HCT116 (cell line): Measurements from ENCODE around the gene C11orf68. TPM values are rescaled to one million over a fixed set of nuclear protein-coding genes. Genes with fewer than 3 reads are reported as not detected.

Experiments used
- ATAC-seq: fragments of 200-7000 bp; cut with Tn5 transposase; 2 replicates; pipeline ENCODE4 v1.9.1; 2020; ENCODE audit warnings: mild to moderate bottlenecking, moderate library complexity
- BruUV-seq: library from RNA; stranded (reverse); fragments of 400-500 nt; replicated peaks from 2 replicates; lab custom pipeline; 2021; lab: Mats Ljungman, UMichigan
- CTCF ChIA-PET: fragments of 300-600 bp; sonication (Branson Sonifier 250); formaldehyde crosslinking; loops from one replicate; lab custom pipeline; 2021; ENCODE audit warnings: antibody characterized with exemption; lab: Charles Lee
- POLR2A ChIA-PET: fragments of 300-600, 350-600 bp; sonication (Branson Sonifier 250); formaldehyde crosslinking; loops from one replicate; lab custom pipeline; 2021; ENCODE audit warnings: antibody characterized with exemption; lab: Charles Lee
- RAD21 ChIA-PET, 2 experiments: fragments of 300-600 bp; sonication (Branson Sonifier 250); formaldehyde crosslinking; loops; one replicate each; lab custom pipeline; 2023; ENCODE audit warnings: low total read pairs in 2 of 2; ENCODE audit not compliant: uncharacterized antibody in 2 of 2, unreplicated experiment in 2 of 2, low non-redundant PET in 1 of 2; lab: Charles Lee
- DNase-seq: peaks from one replicate; pipeline ENCODE4 v3.0.0-alpha.2; 2010; ENCODE audit warnings: low read depth, low spot score
- H2AFZ ChIP-seq: fragments of 200-600 bp; shearing (Covaris generic), sonication (generic); 2 replicates; pipeline ENCODE4 v1.6.1; 2017; ENCODE audit warnings: low read depth, mixed run types, mixed read lengths, antibody characterized with exemption, low read length; ENCODE audit not compliant: poor library complexity, severe bottlenecking
- H3K27ac ChIP-seq: 2 replicates; pipeline ENCODE4 v1.5.1; 2012; ENCODE audit warnings: low read depth, low read length
- H3K27me3 ChIP-seq: fragments of 200-600 bp; sonication (generic); 2 replicates; pipeline ENCODE4 v1.6.1; 2016; ENCODE audit warnings: mixed run types, low read length, mixed read lengths; ENCODE audit not compliant: insufficient read depth
- H3K36me3 ChIP-seq, 2 experiments: fragments of 200-500 bp in 1 of 2; fragments of 200-600 bp in 1 of 2; sonication (Bioruptor generic) in 1 of 2; sonication (generic) in 1 of 2; 2 replicates each; pipeline versions ENCODE4 v1.5.1 to v1.6.1; 2014 to 2016; ENCODE audit warnings: low read length in 2 of 2, inconsistent platforms in 1 of 2, mixed read lengths in 1 of 2, mixed run types in 1 of 2; ENCODE audit not compliant: insufficient read depth in 2 of 2, control insufficient read depth in 1 of 2
- H3K4me1 ChIP-seq, 2 experiments: fragments of 200-600 bp in 1 of 2; sonication (generic) in 1 of 2; 2 replicates each; pipeline versions ENCODE4 v1.5.1 to v1.6.1; 2012 to 2017; ENCODE audit warnings: low read length in 2 of 2, inconsistent platforms in 1 of 2, mild to moderate bottlenecking in 1 of 2, mixed read lengths in 1 of 2, mixed run types in 1 of 2, moderate library complexity in 1 of 2; ENCODE audit not compliant: insufficient read depth in 2 of 2, control insufficient read depth in 1 of 2
- H3K4me2 ChIP-seq: fragments of 200-600 bp; sonication (generic); 2 replicates; pipeline ENCODE4 v1.6.1; 2017; ENCODE audit warnings: mixed run types, low read length, mixed read lengths
- H3K4me3 ChIP-seq, 2 experiments: fragments of 200-600 bp in 1 of 2; sonication (generic) in 1 of 2; replicated peaks in 1 of 2; 2 replicates each; pipeline ENCODE4 v1.5.1; 2011 to 2016; ENCODE audit warnings: low read length in 2 of 2, control low read depth in 1 of 2, low read depth in 1 of 2, mild to moderate bottlenecking in 1 of 2, mixed read lengths in 1 of 2, mixed run types in 1 of 2
- H3K79me2 ChIP-seq: fragments of 200-600 bp; sonication (generic); 2 replicates; pipeline ENCODE4 v1.6.1; 2017; ENCODE audit warnings: mild to moderate bottlenecking, mixed run types, low read length, moderate library complexity, mixed read lengths; ENCODE audit not compliant: insufficient read depth
- H3K9ac ChIP-seq: fragments of 200-600 bp; sonication (generic); 2 replicates; pipeline ENCODE4 v1.6.1; 2016; ENCODE audit warnings: low read length, mixed read lengths
- H3K9me2 ChIP-seq: fragments of 200-600 bp; sonication (generic), shearing (Covaris generic); 2 replicates; pipeline ENCODE4 v1.6.1; 2017; ENCODE audit warnings: mixed run types, mild to moderate bottlenecking, moderate library complexity; ENCODE audit not compliant: insufficient read depth
- H3K9me3 ChIP-seq, 2 experiments: fragments of 200-500 bp in 1 of 2; fragments of 200-600 bp in 1 of 2; sonication (Bioruptor generic) in 1 of 2; sonication (generic) in 1 of 2; 2 replicates each; pipeline ENCODE4 v1.6.1; 2014 to 2017; ENCODE audit warnings: low read length in 2 of 2, mixed read lengths in 2 of 2, inconsistent platforms in 1 of 2, low read depth in 1 of 2, mild to moderate bottlenecking in 1 of 2, mixed run types in 1 of 2, moderate library complexity in 1 of 2; ENCODE audit not compliant: control insufficient read depth in 1 of 2, insufficient read depth in 1 of 2
- H4K20me1 ChIP-seq: fragments of 200-600 bp; sonication (generic), shearing (Covaris generic); 2 replicates; pipeline ENCODE4 v1.6.1; 2017; ENCODE audit warnings: mixed run types, mild to moderate bottlenecking, moderate library complexity; ENCODE audit not compliant: insufficient read depth
- CEBPB ChIP-seq: IDR thresholded peaks from 2 replicates; pipeline ENCODE4 v1.6.1; 2012; ENCODE audit warnings: low read depth
- ELF1 ChIP-seq: IDR thresholded peaks from 2 replicates; pipeline ENCODE4 v1.6.1; 2012; ENCODE audit warnings: low read depth, borderline replicate concordance
- FOSL1 ChIP-seq: IDR thresholded peaks from 2 replicates; pipeline ENCODE4 v1.6.1; 2012; ENCODE audit warnings: low read depth
- MAX ChIP-seq: IDR thresholded peaks from 2 replicates; pipeline ENCODE4 v1.6.1; 2012
- POLR2A ChIP-seq: IDR thresholded peaks from 2 replicates; pipeline ENCODE4 v1.7.0; 2011; ENCODE audit warnings: borderline replicate concordance; ENCODE audit not compliant: insufficient read depth, insufficient read length; ENCODE audit errors: extremely low read depth
- POLR2AphosphoS5 ChIP-seq: IDR thresholded peaks from 2 replicates; pipeline ENCODE4 v1.6.1; 2011; ENCODE audit warnings: mild to moderate bottlenecking, low read depth, low read length, moderate library complexity
- REST ChIP-seq: IDR thresholded peaks from 2 replicates; pipeline ENCODE4 v1.6.1; 2012; ENCODE audit warnings: low read depth
- SRF ChIP-seq: IDR thresholded peaks from 2 replicates; pipeline ENCODE4 v1.6.1; 2012; ENCODE audit warnings: low read depth
- YY1 ChIP-seq: IDR thresholded peaks from 2 replicates; pipeline ENCODE4 v1.6.1; 2011; ENCODE audit warnings: low read length, low read depth, moderate library complexity, mild to moderate bottlenecking; ENCODE audit not compliant: insufficient replicate concordance; ENCODE audit errors: extremely low read depth
- intact Hi-C: fragments of 100-400 bp; cut with micrococcal nuclease; formaldehyde crosslinking; loops from 2 replicates; pipeline ENCODE4 v1.10.0; 2022
- total RNA-seq: library from RNA; stranded (reverse); gene quantifications from one replicate; pipeline ENCODE4 v1.2.1, GENCODE V29; 2021; ENCODE audit not compliant: unreplicated experiment
- TF ChIP-seq, protein P1 (sequence below): IDR thresholded peaks from 2 replicates; pipeline ENCODE4 v1.6.1; 2012

Gene C11orf68
- total RNA-seq, 1 experiment from 2014 or later, result 49.8 TPM

- TF ChIP-seq FOSL1 (no peak), POLR2A (no peak), POLR2AphosphoS5 (no peak), ELF1 (no peak), YY1 (no peak)
- TF ChIP-seq, protein P1, sequence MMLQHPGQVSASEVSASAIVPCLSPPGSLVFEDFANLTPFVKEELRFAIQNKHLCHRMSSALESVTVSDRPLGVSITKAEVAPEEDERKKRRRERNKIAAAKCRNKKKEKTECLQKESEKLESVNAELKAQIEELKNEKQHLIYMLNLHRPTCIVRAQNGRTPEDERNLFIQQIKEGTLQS, result no peak
- no TSS peak for BruUV-seq
- peaks cover 6 to 10% of the 10 kb centered on the region in 2 experiments; a peak in 3 of 4 replicates for H3K4me1 ChIP-seq
- intact Hi-C loops, result no loop called here
- ATAC-seq (no peak), DNase-seq (no peak)
- H2AFZ ChIP-seq, result no peak overlapping the region
- ChIA-PET RAD21 (interaction anchor here in 1 of 2 experiments (0.5 kb wide), 1 partner anchor 51 kb away, joined by 3 read pairs; no protein-coding TSS in a partner anchor), POLR2A (interaction anchor here (1.1 to 4.8 kb wide), 3 partner anchors 9 to 21 kb away, joined by 5 to 36 read pairs (median 5); partner anchors contain the start of genes CCDC85B, CFL1 and MUS81), CTCF (interaction anchor here (2.1 kb wide), 1 partner anchor 9 kb away, joined by 12 read pairs; the partner anchor contains the start of gene MUS81)
- no peak overlapping the region for H3K4me2 ChIP-seq
- no peaks in the 10 kb centered on the region for H3K9me2 ChIP-seq
- peaks cover 5 to 11% of the 10 kb centered on the region in 2 experiments; a peak in 3 of 4 replicates for H3K36me3 ChIP-seq
- H3K4me3 ChIP-seq, result no peak overlapping the region
- H3K79me2 ChIP-seq, result no peaks in the 10 kb centered on the region
- no peaks in the 10 kb centered on the region for H3K27me3 ChIP-seq
- no peaks in the 10 kb centered on the region for H3K9me3 ChIP-seq
- H4K20me1 ChIP-seq, result no peaks in the 10 kb centered on the region
- no peak overlapping the region for H3K27ac ChIP-seq
- H3K9ac ChIP-seq, result no peak overlapping the region
Observed at GRCh38 chr11:65868907-65869306, 50.0 kb downstream of the C11orf68 start.

DNA sequence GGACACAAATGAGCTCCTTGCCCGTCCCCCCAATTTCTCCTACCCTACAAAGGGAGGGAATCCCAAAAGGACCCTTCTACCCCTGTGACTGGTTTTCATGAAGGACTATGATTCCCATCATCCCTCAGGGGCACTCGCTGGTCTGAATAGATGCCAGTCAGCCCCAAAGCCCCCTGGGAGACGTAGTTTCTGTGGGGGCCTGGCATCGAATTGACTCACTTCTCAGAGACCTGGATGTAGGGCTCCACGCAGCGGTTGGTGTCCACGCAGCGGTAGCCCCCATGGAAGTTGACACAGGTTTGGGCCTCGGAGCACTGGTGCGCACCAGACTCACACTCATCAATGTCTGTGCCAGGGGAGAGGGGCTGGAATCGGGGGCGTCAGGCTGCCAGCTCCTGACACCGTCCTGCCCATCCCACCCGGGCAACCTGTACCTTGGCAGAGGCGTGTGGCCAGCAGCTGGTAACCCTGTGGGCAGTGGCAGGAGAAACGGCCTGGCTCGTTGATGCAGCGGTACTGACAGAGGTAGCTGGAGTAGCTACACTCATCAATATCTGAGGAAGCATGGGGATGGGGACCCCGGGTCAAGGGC lies 50.7 kb downstream of the C11orf68 start:
- ATAC-seq, result 0 out of 2 replicates have a peak, but pooled peaks have one; percentile 20

More for the DNA sequence above, 50.7 kb downstream of the C11orf68 start:
- RAD21 ChIA-PET, result interaction anchor here in 1 of 2 experiments (0.5 kb wide), 1 partner anchor 50 kb away, joined by 3 read pairs; no protein-coding TSS in a partner anchor
- H3K9me2 ChIP-seq, result no peaks in the 10 kb centered on the region
- POLR2A ChIA-PET, result interaction anchor here (1.1 to 4.8 kb wide), 3 partner anchors 8 to 22 kb away, joined by 5 to 36 read pairs (median 5); partner anchors contain the start of genes CCDC85B, CFL1 and MUS81
- intact Hi-C loops, result no loop called here
- H4K20me1 ChIP-seq, result no peaks in the 10 kb centered on the region
- peaks cover 3 to 4% of the 10 kb centered on the region in 2 experiments; a peak in 2 of 4 replicates for H3K4me1 ChIP-seq
- DNase-seq, result no peak
- H2AFZ ChIP-seq, result no peak overlapping the region
- BruUV-seq, result TSS peak; percentile 2
- H3K9me3 ChIP-seq, result no peaks in the 10 kb centered on the region
- peaks cover 7 to 12% of the 10 kb centered on the region in 2 experiments; a peak in 3 of 4 replicates for H3K36me3 ChIP-seq
- H3K27me3 ChIP-seq, result no peaks in the 10 kb centered on the region
- H3K27ac ChIP-seq, result no peak overlapping the region
- TF ChIP-seq MAX (no peak), REST (no peak), YY1 (no peak), CEBPB (no peak), SRF (no peak), POLR2AphosphoS5 (0 out of 2 replicates have a peak, but pooled peaks have one; percentile 12)
- H3K9ac ChIP-seq, result no peak overlapping the region
- CTCF ChIA-PET, result interaction anchor here (2.1 kb wide), 1 partner anchor 9 kb away, joined by 12 read pairs; the partner anchor contains the start of gene MUS81
- H3K79me2 ChIP-seq, result 0 out of 2 replicates have a peak, but pooled peaks cover under 1% of the 10 kb centered on the region
- no peak overlapping the region for H3K4me3 ChIP-seq
- no peak overlapping the region for H3K4me2 ChIP-seq
